Gastroesophageal sphincter (tissue), 4 donors: Measurements from ENCODE around the gene DLX3. TPM values are rescaled to one million over a fixed set of nuclear protein-coding genes. Genes with fewer than 3 reads are reported as not detected.

ENCODE experiments used
- ATAC-seq: fragments of 150-250 bp; one replicate; pipeline ENCODE4 v1.9.1; 2016; ENCODE audit warnings: mild to moderate bottlenecking, moderate library complexity
- H3K27ac ChIP-seq, 4 donors: fragments of 200-600 bp; sonication (generic) in 3 of 4; 1 replicate in 3 of 4; 2 replicates in 1 of 4; pipeline ENCODE4 v1.5.1; 2016 to 2019
- H3K27me3 ChIP-seq: fragments of 200-600 bp; sonication (generic); one replicate; pipeline ENCODE4 v1.5.1; 2019
- H3K36me3 ChIP-seq, 2 donors: fragments of 200-600 bp; sonication (generic); one replicate each; pipeline ENCODE4 v1.5.1; 2019; ENCODE audit warnings: control low read depth in 1 of 2
- H3K4me1 ChIP-seq, 3 donors: fragments of 200-600 bp; sonication (generic); 1 replicate in 2 of 3; 2 replicates in 1 of 3; pipeline ENCODE4 v1.5.1; 2016 to 2019; ENCODE audit warnings: control low read depth in 2 of 3
- H3K4me3 ChIP-seq, 2 donors: fragments of 200-600 bp; sonication (generic); one replicate each; pipeline ENCODE4 v1.5.1; 2019; ENCODE audit warnings: mild to moderate bottlenecking in 1 of 2, moderate library complexity in 1 of 2
- H3K9me3 ChIP-seq, 3 donors: fragments of 200-600 bp; sonication (generic); one replicate each; pipeline ENCODE4 v1.5.1; 2017 to 2019; ENCODE audit warnings: control low read depth in 2 of 3
- CTCF ChIP-seq, 4 experiments: fragments of 200-600 bp in 2 of 4; fragments of 450-650 bp in 2 of 4; sonication (generic) in 1 of 4; IDR thresholded peaks; one replicate each; pipeline ENCODE4 v1.5.1; 2017 to 2019; ENCODE audit warnings: antibody characterized with exemption in 4 of 4, mild to moderate bottlenecking in 2 of 4, moderate library complexity in 2 of 4
- EP300 ChIP-seq: sonication (generic); formaldehyde crosslinking; IDR thresholded peaks from one replicate; pipeline ENCODE4 v1.6.1; 2017; ENCODE audit warnings: antibody characterized with exemption, mild to moderate bottlenecking
- POLR2A ChIP-seq, 2 donors: fragments of 450-650 bp; IDR thresholded peaks; one replicate each; pipeline ENCODE4 v1.6.1; 2017; ENCODE audit warnings: antibody characterized with exemption in 2 of 2, mild to moderate bottlenecking in 2 of 2, moderate library complexity in 1 of 2
- POLR2AphosphoS5 ChIP-seq: sonication (generic); formaldehyde crosslinking; IDR thresholded peaks from one replicate; pipeline ENCODE4 v1.6.1; 2017; ENCODE audit warnings: antibody characterized with exemption
- WGBS, 2 donors: methylation state at CpG; one replicate each; pipeline ENCODE4 v1.1.5; 2018; ENCODE audit warnings: low coverage in 1 of 2; 5-methylcytosine and 5-hydroxymethylcytosine counted together
- total RNA-seq, 4 donors: library from RNA; depleted of rRNA; stranded (reverse); fragments of >200 nt; gene quantifications; one replicate each; pipeline ENCODE4 v1.1.0, GENCODE V29; 2016

The DLX3 gene
- total RNA-seq, 4 donors from 2014 or later: not detected

- H3K4me3 ChIP-seq: peak overlapping the region in 1 of 2 donors; percentile 47
- ATAC-seq: no peak
Measured at GRCh38 chr17:49967621-49968404, 27.2 kb downstream of the DLX3 start.

GRCh38 chr17:49967205-49967604 lies 27.8 kb downstream of the DLX3 start:
- Histone ChIP-seq H3K4me1 (peaks cover 0 to 54% (median 27%) of the 10 kb centered on the region in 3 donors), H3K27me3 (peaks cover 100% of the 10 kb centered on the region)
- no peak for TF ChIP-seq EP300
- TF ChIP-seq POLR2A (IDR thresholded peaks at IDR 0.05): no peak
- TF ChIP-seq CTCF (IDR thresholded peaks at IDR 0.05): no peak
- TF ChIP-seq POLR2AphosphoS5: no peak

More at GRCh38 chr17:49967621-49968404, 27.2 kb downstream of the DLX3 start:
- Histone ChIP-seq H3K27me3 (peaks cover 100% of the 10 kb centered on the region), H3K27ac (no peak overlapping the region), H3K4me1 (peaks cover 0 to 60% (median 32%) of the 10 kb centered on the region in 3 donors), H3K36me3 (no peaks in the 10 kb centered on the region), H3K9me3 (no peaks in the 10 kb centered on the region)
- TF ChIP-seq CTCF (IDR thresholded peaks at IDR 0.05): no peak
- no peak for TF ChIP-seq EP300
- TF ChIP-seq POLR2AphosphoS5: no peak
- no peak for TF ChIP-seq POLR2A (IDR thresholded peaks at IDR 0.05)
- 24 to 40% methylated on average over 4 of the region's 10 CpGs for WGBS, 2 donors

GRCh38 chr17:49966767-49967166 lies 28.3 kb downstream of the DLX3 start:
- Histone ChIP-seq H3K27ac (no peak overlapping the region), H3K27me3 (peaks cover 100% of the 10 kb centered on the region), H3K36me3 (no peaks in the 10 kb centered on the region), H3K4me3 (no peak overlapping the region), H3K9me3 (no peaks in the 10 kb centered on the region), H3K4me1 (peaks cover 0 to 49% (median 23%) of the 10 kb centered on the region in 3 donors)
- no peak for TF ChIP-seq POLR2AphosphoS5
- no peak for TF ChIP-seq CTCF (IDR thresholded peaks at IDR 0.05)
- no peak for TF ChIP-seq EP300
- no peak for TF ChIP-seq POLR2A (IDR thresholded peaks at IDR 0.05)
- no peak for ATAC-seq
- WGBS, 2 donors: 17 to 30% methylated on average over 2 to 3 of the region's 3 CpGs

More at GRCh38 chr17:49967205-49967604, 27.8 kb downstream of the DLX3 start:
- H3K27ac ChIP-seq: no peak overlapping the region
- no peaks in the 10 kb centered on the region for H3K36me3 ChIP-seq
- WGBS, 2 donors: 21 to 34% methylated on average over 3 of the region's 3 CpGs
- ATAC-seq: no peak
- no peak overlapping the region for H3K4me3 ChIP-seq
- no peaks in the 10 kb centered on the region for H3K9me3 ChIP-seq

GRCh38 chr17:49965524-49965909 lies 29.5 kb downstream of the DLX3 start:
- no peaks in the 10 kb centered on the region for H3K36me3 ChIP-seq
- H3K4me1 ChIP-seq: peaks cover 0 to 44% (median 23%) of the 10 kb centered on the region in 3 donors
- H3K27ac ChIP-seq: no peak overlapping the region
- no peak for TF ChIP-seq POLR2AphosphoS5
- no peak for TF ChIP-seq CTCF (IDR thresholded peaks at IDR 0.05)
- TF ChIP-seq POLR2A (IDR thresholded peaks at IDR 0.05): no peak
- TF ChIP-seq EP300: no peak
- H3K4me3 ChIP-seq: no peak overlapping the region
- 0 to 8% methylated on average over 2 of the region's 16 CpGs for WGBS, 2 donors
- ATAC-seq: no peak
- H3K9me3 ChIP-seq: no peaks in the 10 kb centered on the region
- H3K27me3 ChIP-seq: peaks cover 98% of the 10 kb centered on the region
